H54 (cell line): ENCODE results near the gene RABGAP1L.
"Not testable (repeated sequence)": the region's sequence is repeated elsewhere in the genome, so short reads cannot be mapped to it uniquely, and the experiment has no call there.

Experiments used
- DNase-seq: peaks from one replicate; pipeline ENCODE4 v3.0.0; 2011; ENCODE audit warnings: low spot score, mixed read lengths; ENCODE audit not compliant: insufficient read length
- FAIRE-seq: peaks from 3 replicates; lab custom pipeline; 2011; peaks lifted over from hg19 to GRCh38; lab: Jason Lieb, UNC
- POLR2A ChIP-seq: IDR thresholded peaks from 2 replicates; pipeline ENCODE4 v1.6.1; 2011; ENCODE audit warnings: low read depth, mild to moderate bottlenecking, low read length

RABGAP1L gene

DNA sequence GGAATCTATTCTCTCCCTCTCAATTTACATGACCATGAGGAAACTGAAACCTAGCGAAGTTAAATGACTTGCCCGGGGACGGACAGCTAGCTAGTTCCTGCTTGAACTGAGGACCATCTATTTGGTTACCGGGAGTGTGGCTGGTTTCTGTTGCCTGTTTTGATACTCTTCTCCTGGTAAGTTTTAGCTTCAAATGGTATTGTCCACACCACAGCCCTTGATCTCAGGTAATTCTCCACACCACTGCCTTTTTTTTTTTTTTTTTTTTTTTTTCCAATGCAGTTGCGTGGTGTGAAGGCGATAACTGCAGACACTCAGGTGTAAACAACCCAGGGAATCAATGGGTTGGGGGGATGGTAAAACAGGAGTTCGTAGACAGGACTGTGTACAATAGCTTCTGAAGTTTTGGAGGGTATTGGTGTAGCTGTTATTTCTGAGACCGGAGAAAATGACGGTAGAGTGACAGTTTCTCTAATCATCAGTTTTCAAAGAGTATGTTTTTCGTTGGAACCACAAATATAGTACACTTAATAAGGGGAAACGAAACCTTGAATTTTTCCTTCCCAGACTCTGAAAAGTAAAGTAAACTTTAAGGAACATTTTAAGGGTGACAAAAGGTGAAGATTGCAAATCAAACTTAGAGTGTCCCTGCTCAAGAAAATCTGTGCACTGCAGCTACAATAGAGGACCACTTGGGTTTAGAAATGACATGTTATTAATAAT, 715.2 kb downstream of the RABGAP1L start:
- no peak for TF ChIP-seq POLR2A
- FAIRE-seq (no peak), DNase-seq (no peak)

DNA sequence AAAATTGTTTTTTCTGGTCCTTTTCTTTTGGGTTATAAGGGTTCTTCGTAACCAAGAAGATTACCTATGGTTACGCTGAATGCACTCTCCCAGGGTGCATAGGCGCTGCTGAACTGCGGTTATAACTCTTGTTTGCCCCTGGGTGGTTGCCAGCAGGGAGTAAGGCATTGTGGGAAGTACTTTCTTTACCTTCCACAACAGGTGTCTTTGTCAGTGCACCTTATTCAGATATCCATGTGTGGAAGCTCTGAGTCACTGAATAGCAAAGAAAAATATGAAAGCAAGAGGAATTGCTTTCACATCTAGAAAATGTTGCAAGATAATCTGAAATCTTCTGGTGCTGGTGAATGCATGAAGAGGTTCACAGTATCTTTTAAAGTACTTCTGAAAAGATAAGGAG, 716.0 kb downstream of the RABGAP1L start:
- no peak for DNase-seq
- no peak for FAIRE-seq
- TF ChIP-seq POLR2A, result no peak

GRCh38 chr1:174877208-174877673, 717.9 kb downstream of the RABGAP1L start:
- FAIRE-seq (no peak), DNase-seq (no peak)
- no peak for TF ChIP-seq POLR2A

DNA sequence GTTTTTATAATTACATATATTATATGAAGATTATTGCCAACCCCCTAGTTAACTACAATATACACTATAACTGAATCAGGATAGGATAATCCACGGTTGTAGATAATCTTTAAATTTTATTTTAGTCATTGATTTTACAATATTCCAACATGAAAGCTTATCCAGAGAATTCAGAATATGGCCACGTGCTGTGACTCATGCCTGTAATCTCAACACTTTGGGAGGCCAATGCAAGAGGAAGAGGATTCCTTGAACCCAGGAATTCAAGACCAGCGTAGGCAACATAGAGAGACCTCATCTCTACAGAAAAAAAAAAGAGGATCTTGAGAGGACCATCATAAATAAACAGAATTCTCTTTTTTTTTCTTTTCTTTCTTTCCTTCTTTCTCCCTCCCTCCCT, 720.9 kb downstream of the RABGAP1L start:
- TF ChIP-seq POLR2A, result no peak
- FAIRE-seq, result no peak
- no peak for DNase-seq

DNA sequence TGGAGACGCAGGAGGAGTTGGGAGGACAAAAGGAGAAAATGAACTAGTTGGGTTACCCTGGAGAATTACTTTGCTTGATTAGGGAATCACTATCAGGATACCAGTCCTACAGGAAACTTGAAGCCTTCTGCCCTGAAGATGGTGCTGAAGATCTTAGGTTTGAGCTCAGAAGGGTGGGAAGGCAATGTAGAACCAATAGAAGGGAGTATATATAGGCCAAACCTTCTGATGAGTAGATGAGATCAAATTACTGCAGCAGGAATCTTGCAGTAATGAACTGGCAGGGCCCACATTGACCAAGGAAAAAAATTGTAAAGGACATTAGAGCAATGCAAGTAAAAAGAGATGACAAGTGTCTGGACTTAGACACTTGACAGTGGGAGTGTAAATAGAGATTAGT, 724.1 kb downstream of the RABGAP1L start:
- TF ChIP-seq POLR2A, result no peak
- no peak for DNase-seq
- no peak for FAIRE-seq

DNA sequence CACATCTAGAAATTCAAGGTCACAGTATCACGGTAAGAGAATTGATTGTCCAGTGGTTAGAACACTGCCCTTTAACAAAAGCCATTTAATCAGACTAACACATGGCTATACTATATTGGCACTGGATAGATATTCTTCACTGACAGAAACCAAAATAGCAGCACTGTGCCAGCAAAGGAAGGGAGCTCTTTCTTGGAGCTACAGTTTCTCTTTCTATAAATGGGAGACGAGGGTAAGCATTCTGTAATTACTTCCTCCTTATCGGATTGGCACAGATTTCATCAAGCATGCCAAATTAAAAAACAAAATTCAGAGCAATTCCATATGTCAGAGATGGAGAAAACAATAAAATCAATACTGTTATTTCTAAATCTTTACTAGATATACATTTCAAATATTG, 724.7 kb downstream of the RABGAP1L start:
- DNase-seq (no peak), FAIRE-seq (no peak)
- no peak for TF ChIP-seq POLR2A

- FAIRE-seq, result no peak
- no peak for TF ChIP-seq POLR2A
- DNase-seq, result no peak
Measured at GRCh38 chr1:174884566-174884965, 725.2 kb downstream of the RABGAP1L start.

DNA sequence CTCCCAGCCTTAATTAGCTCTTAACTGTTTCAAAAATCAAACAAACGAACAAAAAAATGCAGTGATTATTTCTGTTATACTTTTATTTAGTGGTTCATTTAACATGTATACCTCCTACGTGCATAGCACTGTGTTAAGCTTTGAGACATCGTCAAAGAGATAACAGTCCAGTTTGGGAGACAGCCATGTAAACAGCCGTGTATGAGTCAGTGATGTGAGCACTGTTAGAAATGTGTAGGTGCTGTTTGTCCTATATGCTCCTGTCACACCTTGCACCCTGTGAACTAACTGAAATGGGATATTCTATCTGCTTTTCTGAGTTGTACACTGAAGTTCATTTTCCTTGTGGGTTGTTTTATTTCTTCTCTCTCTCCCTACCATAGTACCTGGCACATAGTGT, 730.7 kb downstream of the RABGAP1L start:
- no peak for TF ChIP-seq POLR2A
- FAIRE-seq (no peak), DNase-seq (no peak)

- DNase-seq (no peak), FAIRE-seq (no peak)
- no peak for TF ChIP-seq POLR2A
Measured at GRCh38 chr1:174892016-174892415, 732.7 kb downstream of the RABGAP1L start.

DNA sequence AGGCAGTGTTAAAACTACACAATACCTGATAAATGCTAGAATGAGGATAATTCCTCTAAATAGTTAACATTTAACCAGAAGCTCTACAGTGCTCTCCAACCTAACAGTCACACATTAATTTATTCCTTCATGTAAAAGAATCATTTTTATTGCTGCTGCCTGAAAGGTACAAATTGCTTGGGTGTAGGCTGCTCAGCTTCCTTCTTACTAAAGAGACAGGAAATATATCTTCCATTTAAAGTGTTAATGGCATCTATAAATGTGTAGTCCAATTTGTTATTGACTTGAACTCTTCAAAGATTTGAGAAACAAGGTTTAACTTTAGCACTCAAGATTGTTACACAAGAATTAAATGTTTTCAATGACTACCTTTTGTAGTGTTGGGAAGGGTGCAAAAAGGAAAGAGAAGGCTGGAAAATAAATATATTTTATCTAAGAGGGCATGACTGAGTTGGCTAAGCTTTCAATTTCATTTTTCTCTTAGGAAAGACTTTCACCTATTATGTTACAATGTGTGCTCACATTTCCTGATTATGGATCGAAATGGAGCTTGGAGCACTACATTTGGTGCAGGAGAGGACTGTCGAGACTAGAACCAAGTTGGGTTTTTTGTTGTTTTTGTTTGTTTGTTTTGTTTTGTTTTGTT, 734.9 kb downstream of the RABGAP1L start:
- FAIRE-seq, result no peak
- no peak for TF ChIP-seq POLR2A
- no peak for DNase-seq

GRCh38 chr1:174895610-174896009, 736.3 kb downstream of the RABGAP1L start:
- DNase-seq, FAIRE-seq: not testable (repeated sequence)

DNA sequence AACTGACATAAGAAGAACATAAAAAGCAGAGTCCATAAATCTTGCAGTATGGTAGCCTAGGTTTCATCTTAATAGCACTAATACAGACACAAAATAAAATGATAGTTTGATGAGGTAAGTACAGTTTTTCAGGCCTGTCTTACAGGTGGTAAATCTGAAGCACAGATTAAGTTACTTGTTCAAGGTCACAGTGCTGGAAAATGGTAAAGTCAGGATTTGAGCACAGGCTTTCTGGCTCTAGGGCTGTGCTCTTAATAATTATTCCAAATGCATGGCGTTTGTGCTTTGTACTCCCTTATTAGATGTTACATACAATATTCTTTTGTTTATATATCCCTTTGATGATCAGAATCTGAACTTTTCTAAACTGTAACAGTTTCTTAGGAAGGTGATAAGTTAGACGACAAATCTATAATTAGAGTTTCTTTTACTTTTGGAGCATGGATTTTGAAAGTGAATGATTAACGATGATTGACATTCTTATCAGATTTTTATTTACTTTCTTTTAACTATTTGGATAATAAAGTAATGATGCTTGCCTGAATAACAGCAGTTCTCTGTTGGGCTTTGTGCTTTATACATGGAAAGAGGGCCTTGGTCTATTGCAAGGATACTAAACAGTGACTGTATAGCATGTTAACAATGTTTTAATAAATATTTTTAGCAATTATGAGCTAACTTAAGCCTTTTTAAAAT, 738.9 kb downstream of the RABGAP1L start:
- FAIRE-seq, result no peak

DNA sequence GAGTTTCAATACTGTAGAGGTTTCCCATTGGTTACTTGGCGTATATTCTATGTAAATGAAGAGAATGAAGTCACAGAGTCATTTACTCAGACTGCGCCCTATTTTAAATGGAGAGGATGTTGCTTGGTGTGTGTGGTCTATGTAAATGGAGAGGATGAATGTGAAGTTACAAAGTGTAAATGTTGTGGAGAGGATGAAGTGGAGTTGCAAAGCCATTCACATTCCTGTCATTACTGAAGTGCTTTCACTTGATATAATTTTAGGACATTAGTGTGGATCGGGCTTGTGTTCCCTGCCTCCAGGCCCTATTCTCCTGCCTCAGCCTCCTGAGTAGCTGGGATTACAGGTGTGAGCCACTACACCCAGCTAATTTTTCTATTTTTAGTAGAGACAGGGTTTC, 741.0 kb downstream of the RABGAP1L start:
- DNase-seq (no peak), FAIRE-seq (no peak)
- no peak for TF ChIP-seq POLR2A

More for the DNA sequence above, 738.9 kb downstream of the RABGAP1L start:
- TF ChIP-seq POLR2A, result no peak
- DNase-seq, result no peak

DNA sequence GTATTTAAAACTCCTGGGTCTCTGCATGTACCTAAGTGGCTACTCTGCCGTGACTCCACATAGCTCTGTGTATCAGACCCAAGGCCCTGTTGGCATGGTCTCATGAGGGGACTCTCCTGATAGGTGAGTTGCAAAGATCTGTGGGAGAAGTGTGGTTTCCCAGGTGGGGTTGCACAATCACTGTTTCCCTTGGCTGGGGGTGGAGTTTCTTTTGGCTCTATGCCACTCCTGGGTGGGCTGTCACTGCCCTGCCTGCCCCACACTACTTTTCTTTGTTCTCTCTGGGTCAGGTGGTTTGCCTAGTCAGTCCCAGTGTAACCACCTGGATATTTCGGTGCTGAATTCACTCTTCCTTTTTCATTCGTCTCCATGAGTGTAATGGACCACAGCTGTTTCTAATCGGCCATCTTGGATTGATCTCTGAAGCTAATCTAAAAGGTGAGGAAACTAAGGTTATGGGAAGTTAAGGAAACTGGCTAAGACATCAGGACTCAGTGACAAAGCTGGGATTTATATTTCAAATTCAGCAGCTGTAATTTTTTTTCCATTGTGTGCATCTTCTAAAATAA, 743.3 kb downstream of the RABGAP1L start:
- no peak for FAIRE-seq
- TF ChIP-seq POLR2A, result no peak
- no peak for DNase-seq
